NCI-H1048 (cell line): ENCODE measurements around the gene STXBP5.

Experiments used
- DNase-seq: peaks from one replicate; lab custom pipeline; 2025; lab: John Stamatoyannopoulos, UW

STXBP5 gene

DNA sequence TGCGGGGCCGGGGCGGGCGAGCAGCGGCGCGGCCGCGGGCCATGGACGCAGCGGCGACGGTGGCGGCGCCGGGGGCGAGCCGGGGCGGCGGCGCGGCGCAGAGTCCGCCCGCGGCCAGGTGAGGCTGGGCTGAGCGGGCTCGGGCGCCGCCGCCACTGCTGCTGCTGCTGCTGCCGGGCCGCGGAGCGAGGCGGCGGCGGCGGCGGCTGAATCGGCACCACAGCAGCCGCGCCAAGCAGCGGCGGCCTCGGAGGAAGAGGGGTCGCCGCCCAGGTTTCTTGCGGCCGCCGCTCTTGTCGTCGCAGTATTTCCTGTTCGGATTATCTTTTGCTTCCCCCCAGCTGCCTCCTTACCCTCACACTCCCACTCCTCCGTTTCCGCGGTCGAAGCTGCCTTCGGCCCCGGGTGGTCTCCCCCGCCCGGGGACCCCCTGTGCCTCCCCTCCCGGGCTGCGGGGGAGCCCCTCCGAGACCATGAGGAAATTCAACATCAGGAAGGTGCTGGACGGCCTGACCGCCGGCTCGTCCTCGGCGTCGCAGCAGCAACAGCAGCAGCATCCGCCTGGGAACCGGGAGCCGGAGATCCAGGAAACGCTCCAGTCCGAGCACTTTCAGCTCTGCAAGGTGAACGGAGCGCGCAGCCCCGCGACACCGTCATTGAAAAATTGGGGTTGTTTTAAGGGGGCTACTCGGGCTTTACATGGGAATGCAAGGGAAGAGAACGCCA is at the start of gene STXBP5:
Gene STXBP5, plus strand, starts transcription at position 358 of the 726 bp plus-strand sequence. Its CDS starts 116 bp downstream, at position 474.
- DNase-seq = no peak

DNA sequence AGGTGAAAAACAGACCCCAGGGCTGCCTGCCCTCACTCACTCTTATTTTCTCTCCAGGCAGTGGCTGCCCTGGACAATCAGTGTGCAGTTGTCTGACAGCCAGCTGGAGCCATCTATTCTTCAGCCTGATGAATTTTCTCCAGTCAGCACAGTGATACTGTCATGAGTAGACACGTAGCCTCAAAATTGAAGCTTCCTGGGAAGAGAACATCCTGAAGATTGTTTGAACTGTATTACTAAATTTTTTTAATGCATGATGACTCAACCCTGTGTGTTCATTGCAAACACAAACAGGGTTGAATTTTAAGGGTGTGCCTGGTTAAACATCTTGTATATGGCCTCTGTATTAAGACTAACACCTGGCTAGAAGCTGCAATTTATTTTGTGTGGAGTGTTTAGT is 49.8 kb upstream of the STXBP5 start:
- no peak for DNase-seq

DNA sequence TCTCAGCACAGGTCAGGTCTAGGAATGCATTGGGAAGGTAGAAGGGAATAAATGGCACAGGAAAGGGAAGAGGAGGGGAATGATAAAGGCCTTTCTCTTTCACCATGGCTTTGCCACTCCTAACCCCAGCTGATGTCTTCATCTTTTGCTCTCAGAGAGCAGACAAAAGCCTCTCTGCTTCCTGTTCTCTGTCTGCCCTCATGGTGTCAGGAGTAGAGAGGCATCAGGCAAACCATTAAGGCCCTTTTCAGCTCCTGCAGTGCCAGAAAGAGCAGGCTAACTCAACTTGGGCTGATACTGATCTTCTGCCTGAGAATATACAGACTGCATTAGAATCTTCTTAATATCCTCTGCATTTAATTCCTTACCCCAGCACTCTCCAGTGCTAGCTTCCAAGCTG is 48.0 kb upstream of the STXBP5 start:
- no peak for DNase-seq

DNA sequence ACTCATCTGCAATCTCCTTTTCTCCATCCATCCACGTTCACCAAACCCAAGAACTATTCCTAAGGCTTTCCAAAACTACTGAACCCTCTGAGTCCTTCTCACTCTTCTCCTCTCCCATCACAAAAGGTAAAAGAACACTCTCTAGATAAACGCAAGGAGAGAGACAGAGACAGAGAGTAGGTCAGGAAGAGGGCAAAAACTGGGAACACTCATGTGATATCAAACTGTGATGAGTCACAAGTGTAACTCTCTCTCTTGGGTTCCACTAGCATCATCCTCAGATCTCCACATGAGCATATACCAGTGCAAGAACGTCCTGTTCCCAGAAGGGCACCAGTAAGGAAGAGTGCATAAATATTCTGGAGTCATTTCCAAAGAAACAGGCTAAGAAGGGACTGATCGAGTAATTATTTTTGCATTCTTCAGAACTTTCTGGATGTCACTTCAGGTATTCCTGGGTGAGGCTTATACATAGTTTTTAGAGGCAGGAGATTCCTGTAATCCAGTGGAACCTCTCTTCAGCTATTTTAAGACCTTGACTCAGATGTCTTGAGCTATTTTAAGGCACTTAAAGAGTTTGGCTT is 47.3 kb upstream of the STXBP5 start:
- DNase-seq = no peak

DNA sequence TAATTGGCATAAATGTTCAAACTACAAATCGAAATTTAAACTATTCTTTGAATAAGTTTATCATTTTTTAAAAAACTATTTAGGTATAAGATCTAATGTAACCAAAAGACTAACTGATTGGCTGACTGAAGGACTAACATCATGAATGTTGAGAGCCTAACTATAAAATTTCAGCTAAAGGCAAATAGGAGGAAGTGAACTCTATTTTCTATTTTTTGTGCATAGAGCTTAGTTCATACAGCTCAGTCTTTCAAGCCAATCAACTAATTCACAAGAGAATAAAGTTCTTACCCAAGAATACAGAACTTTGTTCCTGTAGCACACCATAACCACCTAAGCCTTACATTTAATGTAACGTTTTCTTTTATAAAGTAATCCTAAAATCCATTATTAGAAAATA is 46.3 kb upstream of the STXBP5 start:
- no peak for DNase-seq

DNA sequence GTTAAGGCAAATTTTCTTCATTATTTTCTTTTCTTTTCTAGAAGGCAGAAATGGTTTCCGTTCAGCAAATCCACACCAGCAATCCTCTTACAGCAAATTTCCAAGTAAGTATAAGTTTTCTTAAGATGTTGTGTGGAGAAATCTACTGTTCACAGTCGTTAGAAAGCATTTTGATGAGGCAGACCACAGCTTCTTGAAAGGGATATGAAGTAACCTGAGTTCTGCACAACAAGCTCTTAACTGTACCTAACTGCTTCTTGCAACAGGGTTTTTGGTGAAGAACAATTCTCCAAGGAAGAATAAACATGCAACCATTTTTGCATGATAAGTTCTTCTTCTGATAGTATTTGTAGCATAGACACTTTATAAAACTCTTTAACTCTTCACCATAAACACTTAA is 45.3 kb upstream of the STXBP5 start:
- DNase-seq = no peak

DNA sequence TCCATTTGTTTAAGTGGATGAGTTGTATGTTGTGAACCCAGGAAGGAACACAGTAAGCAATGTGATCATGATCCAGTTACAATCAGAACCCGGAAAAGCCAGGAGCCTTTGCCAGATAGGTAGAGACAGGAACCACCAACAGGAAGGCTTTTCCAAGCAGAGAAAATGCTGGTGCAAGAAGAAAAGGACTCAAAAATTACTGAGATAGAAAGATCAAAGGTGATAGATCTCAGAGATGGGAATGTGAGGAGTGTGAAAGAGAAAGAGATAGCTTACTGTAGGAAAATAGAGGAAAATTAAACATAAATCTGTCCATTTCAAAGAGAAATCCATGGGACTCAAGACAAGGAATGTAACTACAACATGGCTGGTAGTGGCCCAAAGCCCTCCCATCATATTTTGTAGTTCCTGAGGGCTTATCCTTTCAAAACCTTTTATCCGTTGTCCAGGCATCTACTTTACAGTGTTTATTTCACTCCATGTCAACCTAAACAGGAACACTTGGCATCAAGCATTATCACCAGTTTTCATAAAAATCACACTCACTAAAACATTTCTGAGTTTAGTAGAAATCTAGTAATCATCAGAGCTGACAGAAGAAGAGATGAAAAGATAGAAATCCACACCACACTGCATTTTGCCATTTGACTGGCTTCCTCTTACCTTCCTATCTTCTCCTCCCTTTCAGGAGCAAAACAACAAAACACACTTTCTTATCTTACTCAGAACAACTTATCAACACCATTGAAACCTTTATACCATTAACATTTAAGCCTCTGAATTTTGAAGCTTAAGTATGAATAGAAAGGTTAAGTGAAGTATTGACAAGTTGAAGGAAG is 44.5 kb upstream of the STXBP5 start:
- no peak for DNase-seq

DNA sequence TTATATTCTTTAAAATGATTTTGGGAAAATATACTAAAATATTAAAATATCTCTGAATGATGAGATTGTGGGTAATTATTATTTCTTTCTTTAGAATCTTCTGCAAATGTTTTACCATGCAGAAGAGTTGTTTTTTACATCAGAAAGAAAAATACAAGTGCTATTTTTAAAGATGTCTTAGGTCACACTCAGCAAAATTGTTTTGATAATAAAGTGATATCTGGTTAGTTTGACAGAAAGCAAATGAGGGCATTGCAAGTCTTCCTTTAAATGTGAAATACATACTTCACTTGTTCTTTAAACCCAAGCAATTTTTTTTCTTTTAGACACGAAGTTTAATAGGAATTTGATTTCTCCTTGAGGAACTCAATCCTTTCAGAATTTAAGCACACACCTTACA is 43.6 kb upstream of the STXBP5 start:
- no peak for DNase-seq

DNA sequence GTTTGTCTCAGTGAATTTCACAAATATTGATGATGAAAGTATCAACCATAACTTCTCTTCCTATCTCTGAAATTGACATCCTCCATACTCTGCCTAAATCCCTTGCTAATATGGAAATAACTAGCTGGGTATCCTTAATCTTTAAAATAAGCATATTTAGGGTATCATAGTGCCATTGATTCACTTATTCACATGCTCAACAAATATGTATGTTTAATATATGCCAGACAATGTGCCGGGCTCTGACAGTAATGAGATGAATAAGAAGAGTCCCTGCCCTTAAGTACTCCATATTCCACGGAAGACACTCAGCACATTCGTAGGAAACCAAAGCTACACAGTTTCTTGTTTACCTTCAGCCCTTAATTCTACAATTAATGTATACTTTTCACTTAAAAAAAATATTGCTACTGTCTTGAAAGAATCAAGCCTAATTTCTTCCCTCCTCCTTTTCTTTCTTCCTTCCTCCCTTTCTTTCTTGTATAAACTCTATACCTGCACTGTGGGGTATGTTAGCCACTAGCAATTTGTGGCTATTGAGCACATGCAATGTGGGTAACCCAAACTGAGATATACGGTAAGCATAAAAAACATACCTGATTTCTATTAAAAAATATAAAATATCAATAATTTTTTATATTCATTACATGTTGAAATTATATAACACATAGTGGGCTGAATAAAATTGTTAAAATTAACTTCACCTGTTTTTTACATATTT is 42.8 kb upstream of the STXBP5 start:
- no peak for DNase-seq

DNA sequence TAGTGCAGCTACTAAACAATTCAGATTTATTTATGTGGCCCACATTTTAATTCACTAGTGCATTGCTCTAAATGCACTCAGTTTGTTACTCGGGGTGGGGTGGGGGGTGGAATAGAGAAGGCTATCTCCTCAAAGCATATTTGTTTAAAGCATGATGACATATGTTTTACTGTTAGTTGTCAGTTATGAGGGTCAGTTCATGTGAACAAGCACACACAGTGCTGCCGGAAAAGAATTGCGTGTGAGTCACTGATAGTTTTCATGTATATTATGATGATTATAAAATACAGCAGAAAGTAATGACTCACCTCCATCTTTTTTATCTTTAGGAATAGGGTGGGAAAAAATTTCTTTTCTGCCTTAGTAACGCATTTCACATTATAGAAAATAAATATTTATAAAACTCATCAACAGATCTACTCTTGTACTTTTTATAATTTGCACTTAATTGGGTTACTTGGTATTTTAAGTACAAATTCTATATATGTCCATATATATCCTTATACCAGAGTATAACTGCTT is 42.2 kb upstream of the STXBP5 start:
- DNase-seq = no peak

DNA sequence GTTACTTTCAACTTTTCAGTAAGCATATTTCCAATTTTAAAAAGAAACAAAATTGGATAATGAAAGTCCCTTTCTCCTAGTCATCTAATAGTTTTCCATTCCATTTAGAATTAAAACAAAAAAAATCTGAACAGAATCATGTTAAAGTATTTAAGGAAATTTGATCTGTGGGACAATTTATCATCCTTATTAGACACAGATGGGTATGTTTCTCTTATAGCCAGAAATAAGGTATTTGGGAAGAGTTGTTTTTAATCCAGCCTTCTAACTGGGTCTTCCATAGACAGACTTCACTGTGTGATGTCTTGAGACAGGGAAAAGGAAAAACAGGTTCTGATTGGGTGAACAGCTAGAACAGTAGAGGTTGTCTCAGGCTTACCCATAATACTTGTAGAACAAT is 39.5 kb upstream of the STXBP5 start:
- no peak for DNase-seq

DNA sequence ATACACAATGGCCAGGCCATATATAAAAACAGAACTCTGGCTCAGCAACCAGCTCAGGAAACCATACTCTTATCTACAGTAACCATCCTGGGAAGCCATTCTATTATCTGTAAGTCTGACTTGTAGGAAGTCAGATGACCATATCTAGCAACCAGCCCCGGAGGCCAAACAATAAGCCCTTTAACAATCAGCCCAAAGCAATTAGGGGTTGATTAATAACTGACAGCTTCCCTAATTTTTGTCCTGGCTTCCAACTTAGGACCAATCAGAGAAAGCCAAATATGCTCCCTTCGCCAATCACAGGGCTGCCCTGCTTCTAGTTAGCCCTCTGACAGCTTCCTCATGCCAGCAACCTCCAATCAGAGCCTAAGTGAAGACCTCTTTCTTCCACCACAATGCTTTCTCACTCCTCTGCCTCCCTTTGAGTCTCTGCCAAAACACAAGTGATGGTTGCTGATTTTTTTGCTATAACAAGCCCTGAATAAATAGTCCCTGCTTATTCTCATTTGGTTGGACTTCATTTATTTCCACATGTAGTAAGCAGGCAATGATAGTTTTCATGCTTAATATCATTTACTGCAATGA is 37.8 kb upstream of the STXBP5 start:
- DNase-seq = no peak

DNA sequence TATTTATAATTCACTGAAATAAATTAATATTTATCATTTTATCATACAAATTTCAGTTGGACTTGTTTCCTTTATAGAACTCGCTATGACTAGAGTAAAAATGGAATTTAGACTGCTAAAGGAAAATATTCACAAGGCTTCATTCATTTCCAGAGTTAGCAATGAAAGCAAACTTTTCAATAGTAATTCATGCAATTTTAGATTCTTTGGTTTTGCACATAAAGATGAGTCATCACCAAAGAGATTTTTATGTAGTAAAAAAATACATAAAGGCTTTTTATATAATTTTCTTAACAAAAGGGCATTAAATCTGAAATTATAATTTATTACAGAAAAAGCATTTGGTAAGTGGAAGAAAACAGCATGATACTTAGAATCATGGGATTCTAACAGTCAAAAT is 37.2 kb upstream of the STXBP5 start:
- no peak for DNase-seq

DNA sequence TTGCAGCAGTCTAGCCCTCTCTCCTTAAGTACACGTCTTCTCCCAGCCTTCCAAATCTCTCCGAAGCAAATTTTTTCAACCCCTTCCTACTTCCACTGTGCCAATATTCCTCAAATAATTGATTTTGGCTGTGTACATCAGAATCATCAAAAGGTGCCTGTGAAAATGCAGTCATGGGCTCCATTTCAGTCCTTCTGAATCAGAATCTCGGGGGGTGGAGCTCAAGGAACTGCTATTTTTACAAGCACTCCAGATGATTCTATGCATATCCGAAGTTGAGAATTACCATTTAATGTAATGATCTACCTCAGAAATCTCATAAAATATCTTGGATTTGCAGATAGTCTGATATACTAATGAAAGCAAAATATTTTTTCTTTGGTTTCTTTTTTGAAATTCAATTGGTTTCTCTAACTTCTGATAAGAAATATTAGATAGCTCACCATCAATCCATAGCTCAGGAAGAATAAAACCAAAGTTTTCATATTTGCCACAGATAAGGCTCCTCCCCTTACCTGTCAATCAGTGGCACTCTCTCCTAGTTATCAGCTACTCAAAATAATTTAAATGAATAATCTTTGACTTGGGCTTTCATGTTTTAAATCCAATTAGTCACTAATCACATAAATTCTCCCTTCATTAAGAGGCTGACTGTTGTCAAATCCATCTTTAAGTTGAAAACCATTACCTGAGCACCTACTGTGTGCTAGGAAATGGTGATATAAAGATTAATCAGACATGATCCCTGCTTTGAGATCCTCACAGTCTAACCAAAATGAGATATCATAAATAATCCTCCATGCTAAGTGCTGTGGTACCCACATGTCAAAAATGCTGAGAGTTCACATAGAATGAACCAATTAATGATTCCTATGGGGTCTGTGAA is 36.4 kb upstream of the STXBP5 start:
- no peak for DNase-seq

DNA sequence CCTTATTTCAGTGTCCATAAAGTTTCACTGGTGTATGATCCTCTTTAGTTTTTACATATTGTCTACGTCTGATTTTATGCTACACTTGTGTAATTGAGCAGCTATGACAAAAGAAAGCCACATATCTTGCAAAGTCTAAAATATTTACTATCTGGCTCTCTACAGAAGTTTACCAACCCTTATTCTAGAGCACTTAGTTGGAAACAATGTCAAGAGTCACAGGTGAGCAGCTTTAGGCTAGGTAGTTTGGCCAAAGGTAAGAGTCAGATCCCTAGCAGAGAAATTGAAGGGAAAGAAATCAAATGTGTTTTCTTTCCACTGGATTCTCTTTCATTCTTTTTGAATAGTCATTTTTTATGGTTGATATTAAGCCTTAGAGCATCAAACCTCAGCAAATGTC is 34.7 kb upstream of the STXBP5 start:
- no peak for DNase-seq

DNA sequence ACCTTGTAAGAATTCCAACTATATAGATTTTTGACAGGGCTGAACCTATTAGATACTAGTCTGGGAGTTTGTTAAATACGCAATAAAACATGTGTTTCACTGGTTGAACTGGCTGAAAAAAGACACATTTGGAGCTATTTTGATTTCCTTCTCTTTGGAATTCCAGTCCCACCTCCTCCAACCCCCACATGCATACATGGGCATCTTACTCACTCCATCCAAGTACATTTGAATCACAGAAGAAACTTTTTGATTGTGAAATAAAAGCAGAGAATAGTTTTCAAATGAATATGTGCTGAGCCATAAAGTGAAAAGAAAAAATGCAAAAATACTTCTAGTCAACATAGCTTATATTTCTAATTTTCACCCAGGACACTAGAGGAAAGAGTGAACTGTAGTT is 33.9 kb upstream of the STXBP5 start:
- DNase-seq = no peak

DNA sequence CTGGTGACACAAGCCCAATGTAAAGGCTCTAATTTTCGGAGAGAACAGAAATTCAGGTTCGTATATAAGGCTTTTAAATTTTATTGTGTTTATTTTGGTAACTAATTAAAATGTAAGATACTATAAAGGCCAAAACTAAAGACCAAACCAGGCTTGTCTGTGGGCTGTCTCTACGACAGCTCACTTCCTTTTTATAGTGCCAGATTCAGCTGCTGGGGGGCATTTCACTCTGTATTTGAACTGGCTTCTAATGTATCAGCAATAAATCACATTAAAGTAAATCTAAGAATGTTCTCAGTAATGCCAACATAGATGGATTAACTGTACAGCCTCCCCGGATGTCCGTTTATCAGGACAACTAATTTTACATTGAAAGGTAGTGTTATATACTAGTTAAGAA is 31.1 kb upstream of the STXBP5 start:
- DNase-seq = no peak

DNA sequence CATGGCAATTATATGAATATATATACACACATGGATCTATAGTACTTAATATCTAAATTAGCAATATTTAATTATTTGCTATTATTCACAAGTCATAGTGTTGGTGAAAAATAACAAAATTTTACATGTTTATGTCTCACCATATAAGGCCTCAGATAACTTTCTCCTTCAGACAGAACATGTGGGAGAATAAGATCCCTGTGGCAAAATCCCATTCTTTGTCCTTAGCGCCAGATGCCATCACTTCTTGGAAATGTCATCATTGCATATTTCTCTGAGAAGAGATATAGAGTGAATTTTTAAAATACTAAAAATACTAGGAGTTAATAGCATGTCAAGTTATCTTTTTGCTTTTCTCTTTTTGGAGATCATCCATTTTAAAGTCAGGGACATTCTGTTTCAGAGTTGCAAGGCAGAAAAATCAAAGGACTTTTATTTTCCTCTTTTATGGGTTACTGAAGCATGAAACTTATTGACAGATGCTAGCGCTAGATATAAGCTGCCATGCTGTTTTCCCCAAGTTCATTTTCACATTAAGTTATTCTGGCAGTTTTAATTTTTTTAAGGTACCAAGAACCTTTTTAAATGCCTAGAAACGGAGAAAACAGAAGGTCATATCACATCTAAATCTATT is 30.4 kb upstream of the STXBP5 start:
- DNase-seq = no peak

DNA sequence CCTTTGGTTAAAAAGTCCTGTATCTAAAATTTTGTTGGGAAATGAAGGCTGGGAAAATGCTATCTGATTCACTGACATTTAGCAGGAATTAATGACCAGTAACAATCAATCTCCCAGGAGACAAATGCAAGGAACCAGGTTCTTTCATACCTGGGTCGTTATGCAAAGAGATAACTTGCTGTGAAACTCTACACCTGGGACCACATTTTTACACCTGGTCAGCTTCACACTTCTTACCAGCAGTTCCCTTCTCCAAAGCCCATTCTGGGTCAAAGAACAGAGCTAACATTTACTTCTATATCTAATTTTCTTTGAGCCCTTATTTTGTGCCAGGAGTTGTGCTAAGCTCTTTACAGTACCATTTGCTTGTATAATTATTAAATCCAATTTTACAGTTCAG is 27.4 kb upstream of the STXBP5 start:
- DNase-seq = no peak

DNA sequence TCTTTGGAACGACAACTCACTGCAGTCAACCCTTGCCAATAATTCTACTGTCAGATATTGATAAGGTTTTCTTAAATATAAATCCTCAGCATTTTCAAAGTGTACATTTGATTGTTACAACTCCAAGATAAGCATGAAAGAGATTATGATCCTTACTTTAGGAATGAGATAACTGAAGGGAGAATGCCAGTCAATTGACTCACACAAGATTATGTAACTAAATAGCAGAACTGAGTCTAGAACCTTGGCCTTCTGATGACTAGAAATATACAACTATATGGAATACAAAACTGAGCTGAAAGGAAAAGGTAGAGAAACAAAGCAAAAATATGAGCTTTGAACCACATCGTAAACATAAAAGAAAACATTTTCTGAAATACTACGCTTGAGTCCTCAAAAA is 26.9 kb upstream of the STXBP5 start:
- no peak for DNase-seq
